ENCODE data around the gene NUMB. TPM values are rescaled to one million over a fixed set of nuclear protein-coding genes. Genes with fewer than 3 reads are reported as not detected.

NUMB gene
- total RNA-seq, 1 donor from 2014 or later, result 92.4 TPM

DNA sequence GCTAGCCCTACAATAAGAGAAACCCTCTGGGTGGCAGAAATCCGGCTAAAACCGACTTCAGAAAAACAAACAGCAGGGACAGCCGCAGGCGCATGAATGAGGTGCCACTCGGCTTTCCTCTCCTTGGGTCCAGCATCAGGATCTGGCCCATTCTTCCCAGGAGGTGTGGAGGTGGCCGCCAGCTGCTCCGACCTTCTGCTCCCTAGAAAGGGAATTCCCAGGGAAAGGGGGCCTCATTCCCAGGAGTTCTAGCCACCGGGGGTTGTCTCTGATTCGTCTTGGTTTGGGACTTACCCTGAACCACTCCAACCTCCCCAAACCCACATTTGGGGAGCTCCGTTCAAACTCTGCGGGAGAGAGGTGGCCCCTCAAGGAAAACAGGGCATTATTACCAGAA, 208.0 kb downstream of the NUMB start:
- Mint-ChIP-seq H3K4me1 (ENCODE audit: low read depth) (no peaks in the 10 kb centered on the region), H3K36me3 (ENCODE audit: insufficient read depth) (no peaks in the 10 kb centered on the region), H3K4me3 (ENCODE audit: low read depth) (no peak overlapping the region), H3K27ac (no peak overlapping the region), H3K27me3 (peaks cover 3% of the 10 kb centered on the region), H3K9me3 (ENCODE audit: low read depth) (no peaks in the 10 kb centered on the region)
- no peak for DNase-seq (ENCODE audit: low spot score, unreplicated experiment)
- TF ChIP-seq, protein P1, sequence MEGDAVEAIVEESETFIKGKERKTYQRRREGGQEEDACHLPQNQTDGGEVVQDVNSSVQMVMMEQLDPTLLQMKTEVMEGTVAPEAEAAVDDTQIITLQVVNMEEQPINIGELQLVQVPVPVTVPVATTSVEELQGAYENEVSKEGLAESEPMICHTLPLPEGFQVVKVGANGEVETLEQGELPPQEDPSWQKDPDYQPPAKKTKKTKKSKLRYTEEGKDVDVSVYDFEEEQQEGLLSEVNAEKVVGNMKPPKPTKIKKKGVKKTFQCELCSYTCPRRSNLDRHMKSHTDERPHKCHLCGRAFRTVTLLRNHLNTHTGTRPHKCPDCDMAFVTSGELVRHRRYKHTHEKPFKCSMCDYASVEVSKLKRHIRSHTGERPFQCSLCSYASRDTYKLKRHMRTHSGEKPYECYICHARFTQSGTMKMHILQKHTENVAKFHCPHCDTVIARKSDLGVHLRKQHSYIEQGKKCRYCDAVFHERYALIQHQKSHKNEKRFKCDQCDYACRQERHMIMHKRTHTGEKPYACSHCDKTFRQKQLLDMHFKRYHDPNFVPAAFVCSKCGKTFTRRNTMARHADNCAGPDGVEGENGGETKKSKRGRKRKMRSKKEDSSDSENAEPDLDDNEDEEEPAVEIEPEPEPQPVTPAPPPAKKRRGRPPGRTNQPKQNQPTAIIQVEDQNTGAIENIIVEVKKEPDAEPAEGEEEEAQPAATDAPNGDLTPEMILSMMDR (IDR thresholded peaks at IDR 0.05; ENCODE audit: unreplicated experiment), result no peak

GRCh38 chr14:73249564-73250316, 208.6 kb downstream of the NUMB start:
- peak overlapping the region; percentile 1 for H3K27ac Mint-ChIP-seq
- TF ChIP-seq, protein P1 (IDR thresholded peaks at IDR 0.05; ENCODE audit: unreplicated experiment), result no peak
- H3K4me3 Mint-ChIP-seq (ENCODE audit: low read depth), result no peak overlapping the region
- H3K36me3 Mint-ChIP-seq (ENCODE audit: insufficient read depth), result no peaks in the 10 kb centered on the region
- H3K4me1 Mint-ChIP-seq (ENCODE audit: low read depth), result no peaks in the 10 kb centered on the region
- DNase-seq (ENCODE audit: low spot score, unreplicated experiment), result no peak
- H3K27me3 Mint-ChIP-seq, result peaks cover 6% of the 10 kb centered on the region
- no peaks in the 10 kb centered on the region for H3K9me3 Mint-ChIP-seq (ENCODE audit: low read depth)

- no peaks in the 10 kb centered on the region for H3K4me1 Mint-ChIP-seq (ENCODE audit: low read depth)
- H3K36me3 Mint-ChIP-seq (ENCODE audit: insufficient read depth), result no peaks in the 10 kb centered on the region
- TF ChIP-seq, protein P1 (IDR thresholded peaks at IDR 0.05; ENCODE audit: unreplicated experiment), result no peak
- H3K4me3 Mint-ChIP-seq (ENCODE audit: low read depth), result no peak overlapping the region
- peaks cover 9% of the 10 kb centered on the region for H3K27me3 Mint-ChIP-seq
- no peak overlapping the region for H3K27ac Mint-ChIP-seq
- no peaks in the 10 kb centered on the region for H3K9me3 Mint-ChIP-seq (ENCODE audit: low read depth)
- DNase-seq (ENCODE audit: low spot score, unreplicated experiment), result no peak
Observed at GRCh38 chr14:73249108-73249507, 209.2 kb downstream of the NUMB start.

GRCh38 chr14:73248108-73248868, 210.1 kb downstream of the NUMB start:
- no peak overlapping the region for H3K27ac Mint-ChIP-seq
- H3K9me3 Mint-ChIP-seq (ENCODE audit: low read depth), result no peaks in the 10 kb centered on the region
- peaks cover 16% of the 10 kb centered on the region for H3K27me3 Mint-ChIP-seq
- no peaks in the 10 kb centered on the region for H3K4me1 Mint-ChIP-seq (ENCODE audit: low read depth)
- TF ChIP-seq, protein P1 (IDR thresholded peaks at IDR 0.05; ENCODE audit: unreplicated experiment), result no peak
- H3K4me3 Mint-ChIP-seq (ENCODE audit: low read depth), result no peak overlapping the region
- H3K36me3 Mint-ChIP-seq (ENCODE audit: insufficient read depth), result no peaks in the 10 kb centered on the region
- no peak for DNase-seq (ENCODE audit: low spot score, unreplicated experiment)

DNA sequence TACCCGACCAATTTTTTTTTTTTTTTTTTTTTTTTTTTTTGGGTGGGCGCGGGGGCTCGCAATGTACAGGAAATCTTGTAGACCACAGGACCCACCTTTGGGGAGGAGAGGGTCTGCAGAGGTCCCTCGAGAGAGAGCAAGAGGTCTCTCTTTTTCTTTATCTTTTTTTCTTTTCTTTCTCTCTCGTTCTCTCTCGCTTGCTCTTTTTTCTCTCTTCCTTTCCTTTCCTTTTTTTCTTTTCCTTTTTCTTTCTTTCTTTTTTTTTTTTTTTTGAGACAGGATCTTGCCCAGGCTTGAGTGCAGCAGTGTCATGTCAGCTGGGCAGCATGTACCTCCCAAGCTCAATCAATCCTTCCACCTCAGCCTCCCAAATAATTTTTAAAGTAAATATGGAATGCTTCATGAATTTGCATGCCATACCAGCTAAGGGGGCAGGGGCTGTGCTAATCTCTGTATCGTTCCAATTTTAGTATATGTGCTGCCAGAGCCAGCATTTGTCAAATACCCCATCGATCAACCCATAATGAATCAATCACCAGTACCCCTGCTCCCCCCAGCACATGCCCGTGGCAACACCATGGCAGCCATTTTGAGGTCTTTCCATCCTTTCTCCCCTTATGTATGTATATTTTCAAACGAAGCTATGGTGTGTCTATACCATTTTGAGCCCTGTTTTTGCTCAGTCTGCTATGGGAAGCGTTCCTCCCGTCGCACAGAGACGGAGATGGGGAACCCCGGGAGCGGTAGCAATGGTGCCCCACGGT, 211.8 kb downstream of the NUMB start:
- no peak for DNase-seq (ENCODE audit: low spot score, unreplicated experiment)
- Mint-ChIP-seq H3K4me1 (ENCODE audit: low read depth) (no peaks in the 10 kb centered on the region), H3K27ac (no peak overlapping the region), H3K36me3 (ENCODE audit: insufficient read depth) (no peaks in the 10 kb centered on the region), H3K27me3 (peaks cover 30% of the 10 kb centered on the region), H3K9me3 (ENCODE audit: low read depth) (no peaks in the 10 kb centered on the region), H3K4me3 (ENCODE audit: low read depth) (peak overlapping the region; percentile 5)
- TF ChIP-seq, protein P1 (IDR thresholded peaks at IDR 0.05; ENCODE audit: unreplicated experiment), result no peak
